Kidney epithelial cell (primary cell): ENCODE data around the gene NOTCH1. TPM values are rescaled to one million over a fixed set of nuclear protein-coding genes. Genes with fewer than 3 reads are reported as not detected.

Experiments used
- DNase-seq: peaks from one replicate; pipeline ENCODE4 v3.0.0-alpha.2; 2010; ENCODE audit warnings: low read depth
- H3K27me3 ChIP-seq: 2 replicates; pipeline ENCODE4 v1.6.0; 2011; ENCODE audit warnings: low read length; ENCODE audit not compliant: control insufficient read depth, insufficient read depth
- H3K36me3 ChIP-seq: 2 replicates; pipeline ENCODE4 v1.5.1; 2011; ENCODE audit warnings: low read length; ENCODE audit not compliant: control insufficient read depth, insufficient read depth
- H3K4me3 ChIP-seq: 2 replicates; pipeline ENCODE4 v1.5.1; 2011; ENCODE audit warnings: low read depth, mild to moderate bottlenecking, control low read depth, low read length
- CTCF ChIP-seq: IDR thresholded peaks from 2 replicates; pipeline ENCODE4 v1.5.1; 2011; ENCODE audit warnings: mild to moderate bottlenecking, moderate library complexity, low read length, control low read depth, inconsistent platforms; ENCODE audit not compliant: insufficient read depth, poor library complexity, severe bottlenecking
- total RNA-seq: library from RNA; depleted of rRNA; stranded (reverse); fragments of >200 nt; gene quantifications from 2 replicates; pipeline ENCODE4 v1.2.3, GENCODE V29; 2015

NOTCH1 gene
- total RNA-seq, 1 donor from 2014 or later = 40.9 TPM

- TF ChIP-seq CTCF = no peak
- DNase-seq = no peak
- no peak overlapping the region for H3K4me3 ChIP-seq
- H3K36me3 ChIP-seq = no peaks in the 10 kb centered on the region
- H3K27me3 ChIP-seq = no peaks in the 10 kb centered on the region
Measured at GRCh38 chr9:136572828-136573625, 27.2 kb upstream of the NOTCH1 start.

GRCh38 chr9:136572003-136572827 is 26.4 kb upstream of the NOTCH1 start:
- TF ChIP-seq CTCF = no peak
- no peaks in the 10 kb centered on the region for H3K27me3 ChIP-seq
- DNase-seq = peak; percentile 88
- no peaks in the 10 kb centered on the region for H3K36me3 ChIP-seq
- no peak overlapping the region for H3K4me3 ChIP-seq

GRCh38 chr9:136571531-136571930 is 25.7 kb upstream of the NOTCH1 start:
- DNase-seq = no peak
- no peak overlapping the region for H3K4me3 ChIP-seq
- no peaks in the 10 kb centered on the region for H3K27me3 ChIP-seq
- H3K36me3 ChIP-seq = no peaks in the 10 kb centered on the region
- no peak for TF ChIP-seq CTCF

DNA sequence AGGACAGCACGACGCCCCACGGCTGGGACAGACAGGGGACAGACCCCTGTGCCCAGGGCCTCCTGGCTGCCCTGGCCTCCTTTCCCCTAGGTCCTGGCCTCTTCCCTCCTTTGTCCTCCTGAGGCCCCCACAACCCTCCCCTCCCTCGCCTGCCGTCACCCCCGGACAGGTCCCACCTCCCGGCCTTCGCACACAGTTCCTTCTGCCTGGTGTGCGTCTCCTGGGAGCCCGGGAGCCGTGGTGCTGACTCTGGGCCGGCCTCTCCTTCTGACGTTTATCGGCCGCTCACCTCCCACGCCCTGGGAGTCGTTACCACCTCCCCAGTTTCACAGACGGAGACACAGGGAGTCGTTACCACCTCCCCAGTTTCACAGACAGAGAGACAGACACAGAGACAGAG is 25.1 kb upstream of the NOTCH1 start:
- Histone ChIP-seq H3K4me3 (no peak overlapping the region), H3K36me3 (no peaks in the 10 kb centered on the region), H3K27me3 (no peaks in the 10 kb centered on the region)
- TF ChIP-seq CTCF = no peak
- no peak for DNase-seq

- DNase-seq = no peak
- Histone ChIP-seq H3K4me3 (no peak overlapping the region), H3K27me3 (no peaks in the 10 kb centered on the region), H3K36me3 (no peaks in the 10 kb centered on the region)
- no peak for TF ChIP-seq CTCF
Measured at GRCh38 chr9:136570191-136570845, 24.5 kb upstream of the NOTCH1 start.
